Embryonic facial prominence (tissue), 1 donor: ENCODE measurements around the gene CARS1.

Source experiments
- DNase-seq: peaks from one replicate; pipeline ENCODE4 v3.0.0-alpha.2; 2016; ENCODE audit errors: extremely low spot score

Gene CARS1

DNA sequence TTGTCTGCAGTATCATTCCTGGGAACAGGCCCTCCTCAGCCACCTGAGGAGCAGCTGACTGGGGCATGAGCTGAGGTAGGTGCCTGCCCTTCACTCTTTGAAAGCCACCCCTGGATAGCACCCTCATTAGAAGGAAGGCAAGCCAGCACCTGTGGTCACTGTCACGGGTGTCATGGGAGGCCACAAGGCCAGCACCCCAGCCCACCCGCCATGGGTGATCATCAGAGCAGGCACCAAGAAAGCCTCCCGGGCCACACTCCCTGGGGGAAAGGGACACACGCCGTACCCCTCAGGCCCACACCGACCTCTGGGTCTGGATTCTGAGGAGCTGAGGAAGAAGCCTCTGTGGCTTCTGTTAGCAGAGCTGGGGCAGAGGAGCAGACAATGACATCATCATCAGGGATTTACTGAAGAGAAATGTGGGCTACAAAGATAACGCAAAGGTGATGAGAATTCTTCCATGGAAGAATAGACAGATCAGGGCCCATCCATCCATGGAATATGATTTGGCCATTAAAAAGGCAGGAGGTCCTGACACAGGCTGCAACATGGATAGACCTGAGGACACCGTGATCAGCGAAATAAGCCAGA is 48.4 kb downstream of the CARS1 start:
- DNase-seq: no peak

DNA sequence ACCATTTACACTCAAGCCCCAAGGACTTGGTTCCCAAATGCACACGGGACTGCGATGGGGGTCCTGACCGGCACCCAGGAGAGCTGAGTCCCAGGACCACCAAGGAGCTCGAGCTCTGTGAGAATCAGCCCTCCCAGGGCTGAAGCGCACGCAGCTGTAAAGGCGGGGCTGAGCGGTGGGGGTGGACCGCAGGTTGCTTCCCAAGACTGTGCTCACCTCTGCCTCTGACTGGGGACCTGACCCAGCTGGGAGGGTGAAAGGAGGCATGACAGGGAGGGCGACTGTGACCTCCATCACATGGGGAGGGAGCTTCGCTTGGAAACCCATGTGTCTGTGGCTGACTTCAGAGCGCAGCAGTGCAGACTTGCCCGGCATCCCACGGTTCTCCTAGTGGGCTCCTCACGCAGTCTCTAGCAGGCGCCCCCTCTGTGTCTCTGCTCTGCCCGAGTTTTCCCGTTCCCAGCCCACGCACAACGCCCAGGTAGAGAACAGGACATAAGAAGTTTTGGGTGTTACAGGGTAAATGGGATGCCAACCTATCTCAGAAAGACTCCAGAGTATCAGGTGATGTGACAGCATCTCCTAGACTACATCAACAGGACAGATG is 49.7 kb downstream of the CARS1 start:
- DNase-seq: no peak

DNA sequence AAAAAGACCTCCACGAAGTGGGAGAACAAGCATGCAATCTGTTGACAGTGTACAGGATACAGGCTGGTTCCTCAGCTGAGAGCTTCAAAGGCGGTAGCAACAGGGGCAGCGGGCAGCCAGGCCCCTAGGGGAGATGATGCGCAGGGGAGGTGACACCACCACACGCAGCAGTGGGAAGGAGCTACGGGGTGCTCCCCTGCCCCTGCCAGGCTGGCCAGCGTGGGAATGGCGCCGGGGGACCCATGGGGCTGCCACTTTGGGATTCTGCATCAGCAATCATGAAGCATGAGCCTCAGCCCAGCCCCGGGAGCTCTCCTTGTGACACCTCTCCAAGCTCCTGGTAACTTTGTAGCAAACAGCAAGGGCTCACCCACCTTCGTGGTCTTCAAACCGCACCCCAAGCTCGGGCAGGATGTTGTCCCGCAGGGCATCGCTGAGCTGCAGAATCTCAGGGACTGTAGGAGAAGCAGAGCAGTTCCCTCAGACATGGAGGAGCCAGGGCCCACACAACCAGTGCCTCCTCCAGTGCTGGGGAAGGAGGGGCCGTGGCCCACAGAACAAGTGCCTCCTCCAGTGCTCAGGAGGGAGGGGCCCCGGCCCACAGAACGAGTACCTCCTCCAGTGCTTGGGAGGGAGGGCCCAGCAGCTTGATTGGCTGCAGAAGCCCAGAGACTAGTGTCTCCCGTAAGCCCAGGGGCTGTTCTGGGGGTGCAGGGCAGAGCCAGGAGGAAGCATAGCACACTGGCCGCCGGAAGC is 50.5 kb downstream of the CARS1 start:
- no peak for DNase-seq

DNA sequence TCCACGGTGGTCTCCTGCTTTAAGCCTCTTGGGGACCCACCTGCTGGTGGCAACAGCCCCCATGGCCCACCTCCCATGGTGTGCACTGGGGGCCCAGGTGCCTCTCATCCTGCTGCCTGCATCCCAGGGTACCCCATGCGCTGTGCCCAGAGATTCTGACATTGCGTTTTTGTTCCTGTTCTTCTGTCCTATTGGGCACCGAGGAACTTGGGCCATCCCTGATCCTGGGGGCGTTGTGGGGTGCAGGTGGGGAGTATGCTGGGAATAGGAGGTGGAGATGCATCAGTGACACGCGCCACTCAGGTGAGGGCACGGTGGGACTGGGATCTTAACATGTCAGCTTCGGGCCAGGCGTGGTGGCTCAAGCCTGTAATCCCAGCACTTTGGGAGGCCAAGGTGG is 52.7 kb downstream of the CARS1 start:
- no peak for DNase-seq

DNA sequence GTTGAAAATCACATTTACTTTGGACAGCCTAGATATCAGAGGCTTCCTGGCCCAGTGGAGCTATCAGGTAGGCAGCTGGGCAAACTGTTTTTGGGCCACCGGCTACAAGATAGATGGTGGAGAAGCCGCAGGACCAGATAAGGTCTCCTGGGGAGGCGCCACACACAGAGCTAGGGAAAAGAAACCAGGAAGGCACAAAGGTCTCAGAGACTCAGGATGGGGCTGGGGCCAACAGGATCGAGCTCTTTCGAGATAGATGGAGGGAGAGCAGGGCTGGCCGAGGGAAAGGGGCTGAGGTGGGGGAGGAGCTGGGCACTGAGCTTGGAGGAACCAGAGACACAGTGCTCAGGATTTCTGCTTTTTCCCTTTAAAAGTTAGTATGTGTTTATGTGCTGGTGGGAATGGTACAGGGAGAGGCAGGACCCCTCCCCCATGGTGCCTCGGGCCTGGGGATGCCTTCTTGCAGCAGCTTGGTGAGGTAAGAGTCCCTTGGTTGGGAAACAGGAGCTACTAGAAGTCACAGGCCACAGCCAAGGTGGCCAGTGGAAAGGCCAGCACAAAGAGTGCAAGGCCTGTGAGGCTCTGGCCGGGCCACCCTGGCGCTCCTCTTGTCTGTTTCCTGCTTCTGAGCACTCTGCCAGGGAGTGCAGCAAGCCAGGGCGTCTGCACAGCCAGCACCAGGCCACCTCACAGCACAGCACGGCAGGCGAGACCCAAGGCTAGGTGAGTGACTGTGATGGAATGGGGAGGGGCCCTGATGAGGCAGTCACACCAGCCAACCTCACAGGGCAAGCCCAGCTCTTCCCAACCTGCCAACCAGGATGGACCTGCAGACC is 53.6 kb downstream of the CARS1 start:
- no peak for DNase-seq

DNA sequence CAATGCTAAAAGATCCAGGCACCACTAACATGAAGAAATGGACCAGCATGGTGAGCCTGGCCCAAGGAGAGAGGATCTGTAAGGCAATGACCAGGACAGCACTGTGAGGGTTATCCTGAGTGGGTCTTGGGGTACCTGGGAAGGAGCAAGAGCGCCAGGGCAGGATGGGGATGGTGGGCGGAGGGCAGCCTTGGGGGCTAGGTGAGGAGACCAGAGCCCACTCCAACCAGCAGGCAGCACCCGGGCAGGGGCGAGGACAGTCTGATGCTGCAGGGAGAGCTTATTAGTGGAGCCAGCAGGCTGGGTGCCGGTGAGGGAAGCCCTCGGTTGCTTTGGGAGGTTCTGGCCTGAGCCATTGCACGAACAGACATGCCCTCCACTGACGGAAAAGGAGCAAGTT is 54.4 kb downstream of the CARS1 start:
- DNase-seq: no peak

DNA sequence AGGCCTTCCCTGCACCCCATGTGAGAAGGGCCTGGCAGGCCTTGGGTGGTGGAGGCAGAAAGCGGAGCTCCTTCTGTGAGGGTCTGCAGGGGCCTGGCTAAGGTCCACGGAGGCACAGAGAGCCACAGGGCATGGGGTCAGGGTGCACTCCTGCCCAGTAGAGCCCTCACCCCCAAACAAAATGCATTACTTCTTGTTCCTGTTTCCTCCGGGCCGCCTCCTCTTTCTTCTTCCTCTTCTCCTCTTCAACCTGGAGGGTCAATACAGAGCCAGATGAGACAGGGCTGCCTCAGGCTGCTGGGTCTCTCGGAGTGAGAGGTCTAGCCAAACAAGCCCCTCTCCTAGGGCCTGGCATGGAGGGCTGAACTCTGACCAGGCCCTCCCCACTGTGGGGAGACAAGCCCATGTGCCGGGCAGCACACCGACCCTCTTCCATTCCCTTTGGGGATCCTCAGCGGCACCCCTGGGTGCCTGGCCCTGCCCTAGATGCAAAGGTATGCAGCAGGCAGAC is 54.8 kb downstream of the CARS1 start:
- no peak for DNase-seq

DNA sequence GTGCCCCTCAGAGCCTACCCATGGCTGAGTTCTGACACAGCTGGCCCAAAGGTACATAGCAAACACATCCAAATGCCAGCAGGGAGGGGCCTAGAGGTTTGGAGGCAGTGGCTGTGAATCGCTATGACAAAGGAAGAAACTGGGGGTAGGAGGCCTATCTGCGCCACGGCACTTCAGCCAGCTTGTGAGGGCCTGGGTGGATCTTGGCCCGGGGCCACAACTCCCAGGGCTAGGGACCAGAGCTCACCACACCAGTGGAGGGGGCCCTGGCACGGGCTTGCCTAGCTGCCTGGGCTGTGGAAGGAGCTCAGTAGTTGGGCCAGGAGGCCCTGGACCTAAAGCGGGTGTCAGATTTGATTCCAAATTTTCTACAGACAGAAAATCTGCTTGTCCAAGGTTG is 55.7 kb downstream of the CARS1 start:
- DNase-seq: no peak

DNA sequence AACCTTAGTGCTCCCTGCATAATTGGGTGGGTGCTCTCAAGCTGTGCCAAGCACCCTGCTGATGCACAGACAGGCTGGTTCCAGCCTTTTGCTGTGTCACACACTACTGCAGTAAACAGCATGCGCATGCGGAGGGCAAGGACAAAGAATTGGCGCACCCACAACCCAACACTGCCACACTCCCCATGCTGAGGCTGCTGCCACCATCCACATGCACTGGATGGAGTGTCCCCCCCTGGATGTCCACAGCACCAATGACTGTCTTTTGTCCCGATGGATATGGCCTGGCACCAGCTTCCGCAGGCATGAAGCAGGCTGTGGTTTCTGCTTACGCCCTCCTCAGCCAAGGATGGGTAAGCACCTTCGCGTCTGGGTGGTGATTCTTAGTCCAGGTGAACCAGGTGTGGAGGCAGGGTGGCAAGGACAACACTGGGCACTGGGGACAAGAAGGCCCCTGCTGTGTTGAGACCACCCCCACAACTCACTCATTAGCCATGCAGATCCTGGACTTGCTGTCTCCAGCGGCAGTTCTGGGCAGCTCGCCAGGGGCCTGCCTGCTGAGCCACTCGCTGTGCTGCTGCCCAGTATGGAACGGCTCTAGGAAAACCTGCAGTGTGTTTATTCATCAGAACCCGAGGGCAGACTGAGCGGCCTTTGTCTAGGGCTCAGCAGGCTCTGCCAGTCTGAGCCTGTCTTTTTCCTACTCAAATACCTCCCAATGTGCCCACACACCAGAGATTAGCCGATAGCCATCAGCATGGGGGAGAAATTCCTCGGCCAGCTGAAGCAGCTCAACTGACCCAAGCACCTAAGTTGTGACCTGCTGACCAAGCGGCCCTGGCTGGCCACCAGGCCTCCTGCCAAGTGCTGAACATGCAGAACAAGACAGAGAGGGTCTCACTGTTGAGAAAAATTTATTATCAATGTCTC is 56.9 kb downstream of the CARS1 start:
- DNase-seq: no peak

DNA sequence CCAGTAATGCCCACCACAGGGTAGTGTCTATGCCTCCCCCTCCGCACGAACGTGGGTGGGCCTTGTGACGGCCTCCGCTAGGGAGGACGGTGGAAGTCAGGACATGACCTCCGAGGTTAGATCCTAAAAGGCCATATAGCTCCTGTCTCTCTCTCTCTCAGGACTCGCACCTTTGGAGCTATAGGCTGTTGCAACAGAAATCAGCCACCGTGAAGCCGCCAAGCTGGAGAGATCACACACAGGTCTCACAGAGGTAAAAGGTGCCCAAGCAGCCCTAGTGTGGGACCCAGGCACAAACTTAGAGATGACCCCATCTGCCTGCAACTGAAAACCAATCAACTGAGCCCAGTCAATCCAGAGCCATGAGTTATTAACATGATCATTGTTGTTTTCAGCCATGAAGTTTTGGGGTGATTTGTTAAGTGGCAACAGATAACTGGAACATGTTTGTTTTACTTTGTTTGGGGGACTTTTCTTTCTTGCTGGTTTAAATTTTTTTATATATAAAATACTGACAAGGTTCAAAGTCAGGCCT is 57.7 kb downstream of the CARS1 start:
- DNase-seq: no peak

DNA sequence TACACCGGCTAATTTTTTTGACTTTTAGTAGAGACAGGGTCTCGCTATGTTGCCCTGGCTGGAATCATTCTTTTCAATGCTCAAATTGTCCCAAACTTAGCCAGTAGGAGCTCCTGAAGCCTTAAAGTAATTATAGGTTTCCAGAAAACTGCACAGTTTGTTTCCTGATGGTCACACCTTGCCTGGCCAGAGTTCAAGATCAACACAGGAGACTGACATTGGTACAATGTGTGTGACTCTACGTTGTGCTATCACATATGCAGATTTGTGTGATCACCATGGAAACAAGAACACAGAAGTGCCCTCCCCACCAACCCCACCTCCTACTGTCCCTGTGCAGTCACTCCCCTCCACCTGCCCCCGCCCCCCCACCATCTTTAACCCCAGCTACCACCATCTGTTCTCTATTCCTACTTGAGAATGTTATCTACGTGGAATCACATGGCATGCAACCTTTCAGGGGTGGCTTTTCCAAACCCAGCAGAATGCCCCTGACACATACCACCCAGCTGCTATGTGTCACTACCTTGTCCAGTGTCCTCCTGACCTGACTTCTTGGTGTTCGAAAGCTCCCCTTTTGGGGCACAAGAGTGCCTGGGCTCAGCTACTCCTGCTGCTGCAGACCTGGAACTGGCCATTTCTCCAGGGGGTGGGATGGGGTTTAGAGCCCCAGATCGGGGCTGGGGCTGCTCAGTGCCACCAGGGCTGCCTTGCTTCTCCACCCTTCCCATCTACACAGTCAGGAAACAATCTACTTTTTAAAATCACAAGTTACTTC is 59.0 kb downstream of the CARS1 start:
- no peak for DNase-seq

DNA sequence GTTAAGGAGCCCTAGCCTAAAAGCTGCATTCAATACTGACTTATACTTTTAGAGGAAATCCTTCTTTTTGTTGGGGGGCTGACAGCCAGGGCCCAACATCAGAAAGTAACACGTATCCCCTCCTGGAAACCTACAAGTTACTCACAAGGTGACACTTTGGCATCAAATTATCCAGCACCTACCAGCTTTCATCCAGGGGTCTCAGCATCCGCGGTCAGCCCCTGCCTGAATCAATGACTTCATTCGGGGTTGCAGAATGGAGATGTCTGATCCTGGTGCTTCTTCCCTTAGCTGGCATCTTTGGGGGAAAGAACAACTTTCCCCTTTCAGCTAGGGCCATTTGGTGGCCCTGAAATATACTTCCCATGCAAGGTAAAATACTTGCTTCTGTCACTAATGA is 59.8 kb downstream of the CARS1 start:
- no peak for DNase-seq

DNA sequence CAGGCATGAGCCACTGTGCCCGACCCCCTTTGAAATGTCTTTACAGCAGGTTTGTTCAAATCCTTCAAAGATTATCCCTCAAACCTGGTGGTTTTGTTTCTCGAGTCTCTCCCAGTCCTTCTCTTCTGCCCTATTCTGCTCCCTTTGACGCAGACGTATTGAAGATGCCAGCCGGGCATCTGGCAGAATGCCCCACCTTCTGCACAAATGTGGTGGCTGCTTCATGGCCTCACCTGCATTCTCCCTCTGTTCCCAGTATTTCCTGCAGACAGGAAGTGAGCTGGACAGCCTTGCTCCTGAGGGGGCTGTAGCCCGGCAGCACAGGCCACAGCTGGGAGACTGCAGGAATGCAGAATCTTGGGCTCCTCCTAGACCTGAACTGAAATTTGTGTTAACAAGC is 60.2 kb downstream of the CARS1 start:
- DNase-seq: no peak

DNA sequence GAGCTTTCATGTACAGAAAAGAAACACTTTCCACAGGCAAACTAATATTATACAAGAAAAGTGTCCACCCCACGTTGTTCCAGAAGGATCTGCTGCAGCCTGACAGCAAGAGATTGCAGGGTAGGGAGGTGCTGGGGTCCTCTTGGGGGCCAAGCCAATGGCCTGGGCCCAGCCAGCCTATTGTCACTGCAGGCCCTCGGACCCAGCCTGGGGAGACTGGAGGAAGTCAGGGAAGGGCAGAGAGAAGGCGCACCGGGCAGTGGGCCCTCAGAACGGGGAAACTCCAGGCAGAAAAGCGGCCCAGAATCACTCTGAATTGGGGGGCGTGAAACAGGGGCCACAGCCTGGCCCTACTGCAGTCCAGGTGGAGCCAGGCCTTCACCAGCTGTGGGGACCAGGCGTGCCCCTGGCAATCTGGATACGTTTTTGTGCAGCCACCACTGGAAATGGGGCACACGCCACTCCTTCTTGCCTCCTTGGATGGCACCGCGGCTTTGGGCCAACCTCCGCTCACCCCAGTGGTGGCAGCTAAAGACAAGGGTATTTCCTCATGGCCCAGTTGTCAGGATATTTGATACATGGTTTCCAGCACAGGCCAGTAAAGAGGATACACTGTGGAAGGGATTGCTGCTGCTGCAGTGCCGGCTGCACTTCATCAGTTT is 61.2 kb downstream of the CARS1 start:
- DNase-seq: no peak

DNA sequence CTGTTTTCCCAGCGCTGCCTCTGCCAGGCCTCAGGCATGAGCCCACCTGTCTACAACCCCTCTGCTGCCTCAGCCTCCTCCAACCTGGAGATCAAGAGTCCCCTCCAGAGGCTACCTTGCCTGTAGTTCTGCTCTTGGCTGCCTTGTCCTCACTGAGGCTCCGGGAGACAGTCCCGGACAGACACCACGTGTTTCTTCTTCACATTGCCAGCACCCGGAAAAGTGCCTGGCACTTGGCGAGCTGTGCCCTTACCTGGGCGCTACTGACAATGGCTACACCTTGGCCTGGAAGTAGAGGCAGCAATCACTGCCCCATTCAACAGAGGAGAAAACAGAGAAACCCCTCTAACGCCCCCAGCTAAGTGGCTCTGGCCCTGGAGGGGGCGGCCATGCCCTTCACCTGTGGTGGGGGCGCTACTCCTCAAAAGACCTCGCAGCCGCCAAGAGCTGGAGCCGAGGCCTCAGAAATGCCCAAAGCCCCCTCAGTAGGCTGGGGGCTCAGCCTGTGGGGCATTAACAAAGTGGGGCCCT is 62.1 kb downstream of the CARS1 start:
- no peak for DNase-seq

DNA sequence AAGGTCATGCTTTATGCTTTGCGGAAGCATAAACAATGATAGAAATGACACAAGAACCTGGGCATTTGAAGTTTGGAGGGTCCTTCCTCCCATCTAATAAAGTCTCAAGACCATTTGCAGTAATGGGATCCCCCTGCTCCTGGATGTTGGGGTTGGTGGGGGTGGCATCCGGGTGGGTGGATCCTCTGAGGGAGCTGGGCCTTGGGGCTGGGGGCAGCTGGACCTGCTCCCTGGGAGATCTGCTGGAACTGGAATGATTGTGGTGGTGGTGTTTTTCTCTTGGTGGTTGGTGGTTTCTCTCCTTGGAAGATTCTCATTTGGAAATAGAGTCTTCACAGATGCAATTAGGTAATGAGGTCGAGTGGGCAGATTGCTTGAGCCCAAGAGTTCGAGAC is 62.9 kb downstream of the CARS1 start:
- DNase-seq: no peak

DNA sequence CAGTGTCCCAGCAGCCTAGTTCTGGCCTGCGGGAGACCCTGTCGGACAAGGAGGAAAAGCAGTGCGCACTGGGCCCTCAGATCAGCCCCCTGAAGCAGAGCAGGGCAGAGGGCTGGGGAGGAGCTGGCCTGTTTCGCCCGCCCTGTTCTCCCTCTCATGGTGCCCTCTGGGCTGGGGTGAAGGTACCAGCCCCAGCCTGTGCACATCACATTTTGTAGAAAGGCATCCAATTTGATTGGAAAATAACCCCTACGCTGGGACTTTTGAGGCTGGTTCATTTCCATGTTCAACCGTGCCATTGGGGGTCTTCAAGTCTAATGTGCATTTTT is 64.3 kb downstream of the CARS1 start:
- no peak for DNase-seq

DNA sequence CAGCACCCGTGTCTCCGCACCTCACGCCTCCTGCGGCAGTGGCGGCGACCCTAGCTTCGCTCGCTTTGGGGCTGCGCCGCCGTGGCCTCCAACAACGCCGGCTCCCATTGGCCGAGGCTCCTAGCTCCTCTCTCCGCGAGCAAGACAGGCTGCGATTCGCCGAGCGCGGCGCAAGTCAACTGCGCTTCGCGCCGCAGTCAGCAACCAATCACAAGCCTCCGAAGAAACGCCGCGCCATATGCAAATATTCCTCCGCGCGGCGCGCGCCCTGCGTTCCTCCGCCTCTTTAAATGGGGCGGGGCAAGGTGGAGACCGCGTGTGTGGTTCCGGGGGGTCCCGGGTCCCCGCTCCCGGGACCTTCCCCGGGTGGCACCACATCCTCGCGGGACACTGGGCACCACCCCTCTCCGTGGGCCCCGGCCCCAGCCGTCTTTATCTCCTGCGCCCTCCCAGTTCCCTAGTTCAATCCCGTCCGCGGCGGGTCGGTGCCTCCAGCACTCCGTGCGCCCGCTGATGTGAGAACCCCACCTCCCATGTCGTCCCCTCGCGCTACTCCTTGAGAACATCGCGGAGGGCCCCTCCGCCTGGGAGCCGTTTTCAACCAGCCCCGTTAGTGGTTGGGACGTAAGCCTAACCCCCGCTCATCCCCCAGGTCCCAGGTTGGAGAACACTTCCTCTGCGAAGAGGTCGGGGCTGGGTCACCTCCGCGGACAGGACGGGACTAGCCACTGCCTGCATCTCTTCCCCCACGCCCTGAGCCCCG is 64.8 kb downstream of the CARS1 start, which contains the start of gene NAP1L4:
Gene NAP1L4, minus strand, starts transcription at position 96 of the 763 bp plus-strand sequence. CDS start 13,109 bp downstream, outside the sequence.
- DNase-seq: peak; percentile 97
